Spleen (tissue), 11 donors: Measurements from ENCODE around the gene TUBA1C. TPM values are rescaled to one million over a fixed set of nuclear protein-coding genes. Genes with fewer than 3 reads are reported as not detected.

ENCODE experiments used
- DNase-seq: peaks from one replicate; pipeline ENCODE4 v3.0.0-alpha.2; 2020
- H3K27ac ChIP-seq, 8 donors: fragments of 200-600 bp; sonication (generic) in 7 of 8; 1 replicate in 4 of 8; 2 replicates in 4 of 8; pipeline versions ENCODE4 v1.5.0 to v1.8.0; 2016 to 2021; ENCODE audit warnings: inconsistent platforms in 4 of 8, mild to moderate bottlenecking in 4 of 8, moderate library complexity in 1 of 8
- H3K27me3 ChIP-seq, 7 donors: fragments of 200-600 bp; sonication (generic) in 6 of 7; replicated peaks in 1 of 7; 1 replicate in 4 of 7; 2 replicates in 3 of 7; pipeline versions ENCODE4 v1.5.0 to v1.8.0; 2016 to 2021; ENCODE audit warnings: inconsistent platforms in 3 of 7, mild to moderate bottlenecking in 1 of 7
- H3K36me3 ChIP-seq, 6 donors: fragments of 200-600 bp; sonication (generic) in 5 of 6; 1 replicate in 4 of 6; 2 replicates in 2 of 6; pipeline versions ENCODE4 v1.5.0 to v1.8.0; 2016 to 2021; ENCODE audit warnings: inconsistent platforms in 2 of 6
- H3K4me1 ChIP-seq, 6 donors: fragments of 200-600 bp; sonication (generic) in 5 of 6; 1 replicate in 3 of 6; 2 replicates in 3 of 6; pipeline versions ENCODE4 v1.5.0 to v1.8.0; 2016 to 2021; ENCODE audit warnings: inconsistent platforms in 3 of 6
- H3K4me3 ChIP-seq, 8 donors: fragments of 200-600 bp; sonication (generic) in 7 of 8; 1 replicate in 4 of 8; 2 replicates in 4 of 8; pipeline versions ENCODE4 v1.5.0 to v1.8.0; 2016 to 2021; ENCODE audit warnings: inconsistent platforms in 4 of 8, mild to moderate bottlenecking in 4 of 8, moderate library complexity in 2 of 8
- H3K9me3 ChIP-seq, 8 donors: fragments of 200-600 bp; sonication (generic) in 7 of 8; 1 replicate in 4 of 8; 2 replicates in 4 of 8; pipeline versions ENCODE4 v1.5.0 to v1.8.0; 2016 to 2021; ENCODE audit warnings: inconsistent platforms in 4 of 8
- CTCF ChIP-seq, 11 experiments: fragments of 200-600 bp in 7 of 11; fragments of 450-650 bp in 4 of 11; sonication (generic) in 4 of 11; IDR thresholded peaks in 8 of 11; conservative IDR thresholded peaks in 3 of 11; 1 replicate in 7 of 11; 2 replicates in 4 of 11; pipeline versions ENCODE4 v1.4.0 to v1.8.0; 2016 to 2021; ENCODE audit warnings: antibody characterized with exemption in 11 of 11, inconsistent platforms in 4 of 11, mild to moderate bottlenecking in 1 of 11
- POLR2A ChIP-seq, 3 donors: fragments of 450-650 bp; IDR thresholded peaks; one replicate each; pipeline ENCODE4 v1.5.1; 2017; ENCODE audit warnings: antibody characterized with exemption in 3 of 3, mild to moderate bottlenecking in 1 of 3
- POLR2AphosphoS5 ChIP-seq, 3 donors: sonication (generic); formaldehyde crosslinking; IDR thresholded peaks; one replicate each; pipeline ENCODE4 v1.5.1; 2017; ENCODE audit warnings: antibody characterized with exemption in 3 of 3
- WGBS, 5 donors: extraction: QIAGEN DNeasy Blood & Tissue Kit in 3 of 5; methylation state at CpG; one replicate each; pipeline versions ENCODE4 v1.1.5 to v1.1.7; 2013 to 2018; 5-methylcytosine and 5-hydroxymethylcytosine counted together
- intact Hi-C: fragments of 100-400 bp; cut with DNase I; formaldehyde crosslinking; loops from one replicate; pipeline ENCODE4 v1.15.0; 2023; ENCODE audit warnings: low total_unique reads
- polyA plus RNA-seq, 3 donors: library from polyadenylated mRNA; stranded (reverse); fragments of 200-250 nt; gene quantifications; one replicate each; pipeline ENCODE4 v1.2.1, GENCODE V29; 2013
- total RNA-seq, 7 donors: library from RNA; depleted of rRNA in 3 of 7; stranded (reverse); fragments of >200 nt in 3 of 7; fragmentation: NEBNext Ultra II Directional in 4 of 7; extraction: Animal tissue kit (Norgen Biotek cat#: 25700) in 4 of 7; gene quantifications; one replicate each; pipeline versions ENCODE4 v1.1.0 to v1.2.1, GENCODE V29; 2016 to 2021
- donor health status: healthy with polysubstance abuse.
- donor health status: DM: no; HTN: no; CAD: no; lungs with moderate emphysema.
- donor health status: DM: no; HTN: no; CAD: no.
- donor health status: Bipolar disorder and iron deficiency.
- donor health status: healthy.
- donor health status: DM: no; HTN: no; CAD: no.
- donor health status: DM: yes; HTN: yes; CAD: no.

Gene TUBA1C
- total and polyA plus RNA-seq, 10 donors = 36.3 to 89.6 (median 58.8) TPM

GRCh38 chr12:49297695-49298060 is 32.8 kb downstream of the TUBA1C start:
- intact Hi-C loops = no loop called here
- Histone ChIP-seq H3K4me1 (peaks cover 10 to 50% (median 33%) of the 10 kb centered on the region in 6 donors), H3K27ac (no peak overlapping the region), H3K4me3 (peak overlapping the region in 4 of 8 donors; percentile 19 to 62 (median 28)), H3K9me3 (no peaks in the 10 kb centered on the region), H3K27me3 (peaks cover 17 to 95% (median 50%) of the 10 kb centered on the region in 7 donors), H3K36me3 (no peaks in the 10 kb centered on the region)
- DNase-seq = peak; percentile 47
- whole genome bisulfite sequencing, 5 donors = 17 to 28% (median 24%) methylated on average over 8 of the region's 8 CpGs
- TF ChIP-seq POLR2A (IDR thresholded peaks at IDR 0.05) (no peak), CTCF (IDR thresholded peaks at IDR 0.05 in 8 of 11, conservative IDR thresholded peaks at IDR 0.05 in 3 of 11) (no peak), POLR2AphosphoS5 (IDR thresholded peaks at IDR 0.05) (no peak)

- peak; percentile 53 for DNase-seq
Observed at GRCh38 chr12:49298160-49298559, 33.3 kb downstream of the TUBA1C start.

GRCh38 chr12:49301760-49302159 is 36.9 kb downstream of the TUBA1C start:
- peaks cover 6 to 14% (median 11%) of the 10 kb centered on the region in 6 donors for H3K4me1 ChIP-seq
- intact Hi-C loops = no loop called here
- WGBS, 5 donors = 52 to 66% (median 57%) methylated on average over 4 of the region's 4 CpGs
- peaks cover 4 to 69% (median 25%) of the 10 kb centered on the region in 7 donors for H3K27me3 ChIP-seq
- H3K36me3 ChIP-seq = no peaks in the 10 kb centered on the region
- TF ChIP-seq CTCF (IDR thresholded peaks at IDR 0.05 in 8 of 11, conservative IDR thresholded peaks at IDR 0.05 in 3 of 11) = no peak
- no peak for TF ChIP-seq POLR2A (IDR thresholded peaks at IDR 0.05)
- TF ChIP-seq POLR2AphosphoS5 (IDR thresholded peaks at IDR 0.05) = no peak
- H3K9me3 ChIP-seq = no peaks in the 10 kb centered on the region
- DNase-seq = peak; percentile 6
- no peak overlapping the region for H3K4me3 ChIP-seq
- no peak overlapping the region for H3K27ac ChIP-seq

More at GRCh38 chr12:49298160-49298559, 33.3 kb downstream of the TUBA1C start:
- Histone ChIP-seq H3K36me3 (no peaks in the 10 kb centered on the region), H3K9me3 (no peaks in the 10 kb centered on the region), H3K27me3 (peaks cover 17 to 92% (median 50%) of the 10 kb centered on the region in 7 donors), H3K4me1 (peaks cover 10 to 45% (median 30%) of the 10 kb centered on the region in 6 donors), H3K4me3 (no peak overlapping the region), H3K27ac (no peak overlapping the region)
- TF ChIP-seq POLR2A (IDR thresholded peaks at IDR 0.05) = no peak
- no peak for TF ChIP-seq POLR2AphosphoS5 (IDR thresholded peaks at IDR 0.05)
- no peak for TF ChIP-seq CTCF (IDR thresholded peaks at IDR 0.05 in 8 of 11, conservative IDR thresholded peaks at IDR 0.05 in 3 of 11)
- intact Hi-C loops = no loop called here
- 44 to 58% (median 47%) methylated on average over 5 to 6 of the region's 6 CpGs for WGBS, 5 donors

GRCh38 chr12:49304161-49304560 is 39.3 kb downstream of the TUBA1C start:
- Histone ChIP-seq H3K36me3 (no peaks in the 10 kb centered on the region), H3K4me3 (no peak overlapping the region), H3K27ac (no peak overlapping the region), H3K27me3 (peaks cover 0 to 62% (median 3%) of the 10 kb centered on the region in 7 donors), H3K4me1 (no peaks in the 10 kb centered on the region), H3K9me3 (no peaks in the 10 kb centered on the region)
- no peak for TF ChIP-seq CTCF (IDR thresholded peaks at IDR 0.05 in 8 of 11, conservative IDR thresholded peaks at IDR 0.05 in 3 of 11)
- TF ChIP-seq POLR2AphosphoS5 (IDR thresholded peaks at IDR 0.05) = no peak
- TF ChIP-seq POLR2A (IDR thresholded peaks at IDR 0.05) = no peak
- intact Hi-C loops = no loop called here
- DNase-seq = peak; percentile 10
- 78 to 94% (median 81%) methylated on average over 2 of the region's 2 CpGs for WGBS, 5 donors
